OCI-LY3 (cell line): Measurements from ENCODE around the gene AFF2.

Source experiments
- H2AFZ ChIP-seq: fragments of 200-600, 300-600 bp; shearing (Covaris generic); 2 replicates; pipeline ENCODE4 v1.6.0; 2014; ENCODE audit warnings: antibody characterized with exemption, low read depth, low read length
- H3K27ac ChIP-seq: fragments of 200-600, 300-600 bp; sonication (generic); 2 replicates; pipeline ENCODE4 v1.5.1; 2014; ENCODE audit warnings: mild to moderate bottlenecking, low read length, moderate library complexity, mixed read lengths
- H3K27me3 ChIP-seq: fragments of 200-600, 300-600 bp; sonication (generic); 2 replicates; pipeline ENCODE4 v1.6.1; 2014; ENCODE audit warnings: low read depth, low read length, mixed read lengths
- H3K36me3 ChIP-seq: fragments of 200-600, 300-600 bp; sonication (generic); replicated peaks from 2 replicates; pipeline ENCODE3; 2014; ENCODE audit warnings: low read depth, low read length, mixed read lengths
- H3K4me1 ChIP-seq: fragments of 300-600, 200-600 bp; sonication (generic); 2 replicates; pipeline ENCODE4 v1.6.1; 2014; ENCODE audit warnings: low read length, mixed read lengths
- H3K4me2 ChIP-seq: fragments of 200-600, 300-600 bp; sonication (generic); 2 replicates; pipeline ENCODE4 v1.6.1; 2014; ENCODE audit warnings: low read length, mixed read lengths
- H3K4me3 ChIP-seq: fragments of 300-600, 200-600 bp; sonication (generic); 2 replicates; pipeline ENCODE4 v1.5.1; 2014; ENCODE audit warnings: antibody characterized with exemption, mild to moderate bottlenecking, low read length, moderate library complexity
- H3K79me2 ChIP-seq: fragments of 300-600, 200-600 bp; shearing (Covaris generic); 2 replicates; pipeline ENCODE4 v1.6.1; 2014; ENCODE audit warnings: mild to moderate bottlenecking, low read length, mixed read lengths
- H3K9ac ChIP-seq: fragments of 300-600, 200-600 bp; shearing (Covaris generic); 2 replicates; pipeline ENCODE4 v1.6.0; 2014; ENCODE audit warnings: mild to moderate bottlenecking, low read length, moderate library complexity
- H3K9me3 ChIP-seq: fragments of 200-600, 300-600 bp; shearing (Covaris generic); 2 replicates; pipeline ENCODE4 v1.6.1; 2014; ENCODE audit warnings: low read length, mixed read lengths; ENCODE audit not compliant: insufficient read depth
- H4K20me1 ChIP-seq: fragments of 200-600, 300-600 bp; sonication (generic); 2 replicates; pipeline ENCODE4 v1.6.1; 2016; ENCODE audit warnings: low read length, mixed read lengths; ENCODE audit not compliant: insufficient read depth
- CTCF ChIP-seq: fragments of 200-600, 300-600 bp; sonication (generic); IDR thresholded peaks from 2 replicates; pipeline ENCODE4 v1.5.1; 2014; ENCODE audit warnings: antibody characterized with exemption, low read length, low read depth
- EZH2phosphoT487 ChIP-seq: fragments of 200-600 bp; shearing (Covaris generic); IDR thresholded peaks from 2 replicates; pipeline ENCODE4 v1.6.1; 2018; ENCODE audit warnings: antibody characterized with exemption, mixed run types, low read depth

AFF2 gene

GRCh38 chrX:148507418-148507817, 7.0 kb downstream of the AFF2 start:
- Histone ChIP-seq H3K27me3 (peaks cover 9% of the 10 kb centered on the region), H3K4me1 (peaks cover 2% of the 10 kb centered on the region; the same call in 1 of the 2 replicates), H3K4me2 (no peak overlapping the region), H3K4me3 (no peak overlapping the region), H3K9ac (no peak overlapping the region), H3K36me3 (no peaks in the 10 kb centered on the region), H3K27ac (no peak overlapping the region), H3K9me3 (no peaks in the 10 kb centered on the region), H3K79me2 (no peaks in the 10 kb centered on the region), H4K20me1 (no peaks in the 10 kb centered on the region), H2AFZ (no peak overlapping the region)
- TF ChIP-seq EZH2phosphoT487 (no peak), CTCF (no peak)

- Histone ChIP-seq H3K4me3 (no peak overlapping the region), H3K4me2 (no peak overlapping the region), H3K4me1 (no peaks in the 10 kb centered on the region), H2AFZ (no peak overlapping the region), H3K27ac (no peak overlapping the region), H3K9ac (no peak overlapping the region), H3K9me3 (no peaks in the 10 kb centered on the region), H3K27me3 (no peaks in the 10 kb centered on the region), H4K20me1 (no peaks in the 10 kb centered on the region), H3K36me3 (no peaks in the 10 kb centered on the region), H3K79me2 (no peaks in the 10 kb centered on the region)
- TF ChIP-seq CTCF: no peak
- TF ChIP-seq EZH2phosphoT487: no peak
Observed at GRCh38 chrX:148512453-148512852, 12.0 kb downstream of the AFF2 start.

GRCh38 chrX:148513661-148514060, 13.2 kb downstream of the AFF2 start:
- H3K4me3 ChIP-seq: no peak overlapping the region
- no peaks in the 10 kb centered on the region for H3K4me1 ChIP-seq
- no peak overlapping the region for H2AFZ ChIP-seq
- no peaks in the 10 kb centered on the region for H3K9me3 ChIP-seq
- H4K20me1 ChIP-seq: no peaks in the 10 kb centered on the region
- no peak overlapping the region for H3K27ac ChIP-seq
- no peaks in the 10 kb centered on the region for H3K79me2 ChIP-seq
- TF ChIP-seq EZH2phosphoT487 (no peak), CTCF (no peak)
- no peak overlapping the region for H3K4me2 ChIP-seq
- H3K9ac ChIP-seq: no peak overlapping the region
- no peaks in the 10 kb centered on the region for H3K36me3 ChIP-seq
- no peaks in the 10 kb centered on the region for H3K27me3 ChIP-seq

GRCh38 chrX:148517176-148517575, 16.8 kb downstream of the AFF2 start:
- no peaks in the 10 kb centered on the region for H3K79me2 ChIP-seq

More at GRCh38 chrX:148517176-148517575, 16.8 kb downstream of the AFF2 start:
- TF ChIP-seq CTCF: no peak
- TF ChIP-seq EZH2phosphoT487: no peak
- H3K4me3 ChIP-seq: no peak overlapping the region
- H3K27ac ChIP-seq: no peak overlapping the region
- H3K27me3 ChIP-seq: peaks cover 2% of the 10 kb centered on the region; the same call in 1 of the 2 replicates
- H2AFZ ChIP-seq: no peak overlapping the region
- no peak overlapping the region for H3K4me2 ChIP-seq
- no peaks in the 10 kb centered on the region for H3K9me3 ChIP-seq
- H3K4me1 ChIP-seq: peaks cover 8% of the 10 kb centered on the region
- no peaks in the 10 kb centered on the region for H4K20me1 ChIP-seq
- no peaks in the 10 kb centered on the region for H3K36me3 ChIP-seq
- H3K9ac ChIP-seq: no peak overlapping the region
